MM.1S (cell line): Measurements from ENCODE around the gene TRIM44.

Source experiments
- CTCF ChIP-seq: fragments of 300-600 bp; sonication (generic); IDR thresholded peaks from 2 replicates; pipeline ENCODE4 v1.5.1; 2016; ENCODE audit warnings: antibody characterized with exemption, low read length, mixed read lengths
- EZH2 ChIP-seq: fragments of 300-600 bp; sonication (generic); optimal IDR thresholded peaks from 2 replicates; pipeline ENCODE3; 2017; ENCODE audit warnings: low read depth, mild to moderate bottlenecking, antibody characterized with exemption, low read length, mixed read lengths
- EZH2phosphoT487 ChIP-seq: fragments of 300-600 bp; sonication (generic); IDR thresholded peaks from 2 replicates; pipeline ENCODE4 v1.6.1; 2018; ENCODE audit warnings: antibody characterized with exemption, low read length

GRCh38 chr11:35771722-35772121, 109.1 kb downstream of the TRIM44 start:
- TF ChIP-seq CTCF (no peak), EZH2 (no peak), EZH2phosphoT487 (no peak)
